Caco-2 (cell line): ENCODE measurements around the gene MEF2D. TPM values are rescaled to one million over a fixed set of nuclear protein-coding genes. Genes with fewer than 3 reads are reported as not detected.

ENCODE experiments used
- BruUV-seq: library from RNA; stranded (reverse); fragments of 400-500 nt; replicated peaks from 2 replicates; lab custom pipeline; 2021; lab: Mats Ljungman, UMichigan
- CTCF ChIA-PET: fragments of 300-600 bp; sonication (Branson Sonifier 250); formaldehyde crosslinking; loops from one replicate; lab custom pipeline; 2022; ENCODE audit warnings: antibody characterized with exemption; lab: Charles Lee
- POLR2A ChIA-PET: fragments of 300-600 bp; sonication (Branson Sonifier 250); formaldehyde crosslinking; loops from one replicate; lab custom pipeline; 2022; ENCODE audit warnings: antibody characterized with exemption; lab: Charles Lee
- DNase-seq, 2 experiments: peaks; one replicate each; pipeline versions ENCODE4 v3.0.0 to v3.0.0-alpha.2; 2020 to 2022
- H3K27me3 ChIP-seq: replicated peaks from 2 replicates; pipeline ENCODE4 v1.6.0; 2011; ENCODE audit warnings: low read length; ENCODE audit not compliant: control insufficient read depth, insufficient read depth
- H3K36me3 ChIP-seq: 2 replicates; pipeline ENCODE4 v1.5.1; 2011; ENCODE audit warnings: low read length; ENCODE audit not compliant: control insufficient read depth, insufficient read depth
- H3K4me1 ChIP-seq: fragments of 250-450 bp; sonication (Bioruptor Pico); 2 replicates; pipeline ENCODE4 v1.5.1; 2020; ENCODE audit warnings: mild to moderate bottlenecking
- H3K4me3 ChIP-seq: 2 replicates; pipeline ENCODE4 v1.5.1; 2011; ENCODE audit warnings: low read depth, mild to moderate bottlenecking, control low read depth, low read length
- H3K9me3 ChIP-seq: fragments of 250-450 bp; sonication (Bioruptor Pico); 2 replicates; pipeline ENCODE4 v1.5.1; 2020; ENCODE audit warnings: mild to moderate bottlenecking, moderate library complexity
- H3K27ac Mint-ChIP-seq: one replicate; pipeline ENCODE4 v1.8.0; 2022; ENCODE audit warnings: mixed read lengths; ENCODE audit not compliant: unreplicated experiment
- H3K27me3 Mint-ChIP-seq: one replicate; pipeline ENCODE4 v1.8.0; 2022; ENCODE audit warnings: mixed read lengths; ENCODE audit not compliant: insufficient read depth, unreplicated experiment
- H3K36me3 Mint-ChIP-seq: one replicate; pipeline ENCODE4 v1.8.0; 2022; ENCODE audit warnings: mild to moderate bottlenecking, mixed read lengths; ENCODE audit not compliant: insufficient read depth, unreplicated experiment
- H3K4me1 Mint-ChIP-seq: one replicate; pipeline ENCODE4 v1.8.0; 2022; ENCODE audit warnings: low read depth, mixed read lengths; ENCODE audit not compliant: unreplicated experiment
- H3K4me3 Mint-ChIP-seq: one replicate; pipeline ENCODE4 v1.8.0; 2022; ENCODE audit warnings: mild to moderate bottlenecking, moderate library complexity, mixed read lengths; ENCODE audit not compliant: unreplicated experiment
- H3K9me3 Mint-ChIP-seq: one replicate; pipeline ENCODE4 v1.8.0; 2022; ENCODE audit warnings: mixed read lengths; ENCODE audit not compliant: unreplicated experiment
- intact Hi-C: fragments of 100-400 bp; cut with micrococcal nuclease; formaldehyde crosslinking; loops from one replicate; pipeline ENCODE4 v1.10.0; 2022; ENCODE audit not compliant: unreplicated experiment
- total RNA-seq: library from RNA; stranded (reverse); gene quantifications from 2 replicates; pipeline ENCODE4 v1.2.3, GENCODE V29; 2022
- TF ChIP-seq, protein P1 (sequence below), 2 experiments: fragments of 200-600 bp in 1 of 2; IDR thresholded peaks; 1 replicate in 1 of 2; 2 replicates in 1 of 2; pipeline versions ENCODE4 v1.5.1 to v1.8.0; 2011 to 2022; ENCODE audit warnings: antibody characterized with exemption in 1 of 2, control low read depth in 1 of 2, inconsistent platforms in 1 of 2, low read depth in 1 of 2, low read length in 1 of 2, mild to moderate bottlenecking in 1 of 2, moderate library complexity in 1 of 2; ENCODE audit not compliant: insufficient read depth in 1 of 2, severe bottlenecking in 1 of 2, unreplicated experiment in 1 of 2

The MEF2D gene
- total RNA-seq, 1 experiment from 2014 or later: 18.6 TPM

DNA sequence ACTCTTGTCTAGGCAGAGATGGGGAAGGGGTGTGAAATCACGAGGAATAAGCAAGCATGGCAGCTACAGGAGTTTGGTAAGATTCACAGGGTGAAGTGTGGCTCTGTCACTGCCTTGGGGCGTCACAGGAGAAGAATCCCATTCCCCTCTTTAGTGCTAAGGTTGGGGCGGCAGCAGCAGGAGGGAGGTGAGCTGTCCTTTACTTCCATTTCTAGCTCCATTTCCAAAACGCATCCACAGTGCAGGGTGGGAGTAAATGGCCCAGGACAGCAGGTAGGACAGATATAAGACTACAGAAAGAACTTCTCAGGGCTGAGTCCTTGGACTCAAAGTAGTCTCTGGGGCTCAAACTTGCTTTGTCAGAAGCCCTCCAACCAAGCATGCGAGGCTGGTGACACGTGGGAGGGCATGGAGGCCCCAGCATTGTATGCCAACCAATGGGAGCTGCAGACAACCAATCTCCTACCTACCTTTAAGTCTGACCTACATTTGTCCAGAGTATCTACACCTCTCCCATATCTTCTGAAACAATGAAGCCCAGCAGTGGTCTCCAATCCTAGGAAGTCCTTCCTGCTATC is 8.5 kb downstream of the MEF2D start:
- no peaks in the 10 kb centered on the region for H3K27me3 ChIP-seq
- H3K9me3 Mint-ChIP-seq: no peaks in the 10 kb centered on the region
- no peaks in the 10 kb centered on the region for H3K27me3 Mint-ChIP-seq
- no peaks in the 10 kb centered on the region for H3K4me1 ChIP-seq
- no peak overlapping the region for H3K4me3 Mint-ChIP-seq
- H3K36me3 ChIP-seq: peaks cover 1% of the 10 kb centered on the region; the same call in 1 of the 2 replicates
- H3K36me3 Mint-ChIP-seq: no peaks in the 10 kb centered on the region
- H3K4me1 Mint-ChIP-seq: peaks cover 14% of the 10 kb centered on the region
- intact Hi-C loops: no loop called here
- ChIA-PET POLR2A (interaction anchor here (0.8 to 1.0 kb wide), 2 partner anchors 9 to 12 kb away, joined by 3 read pairs; no protein-coding TSS in a partner anchor), CTCF (interaction anchor here (0.5 kb wide), 1 partner anchor 34 kb away, joined by 6 read pairs; no protein-coding TSS in a partner anchor)
- H3K4me3 ChIP-seq: no peak overlapping the region
- no peak overlapping the region for H3K27ac Mint-ChIP-seq
- BruUV-seq: no TSS peak
- TF ChIP-seq, protein P1, sequence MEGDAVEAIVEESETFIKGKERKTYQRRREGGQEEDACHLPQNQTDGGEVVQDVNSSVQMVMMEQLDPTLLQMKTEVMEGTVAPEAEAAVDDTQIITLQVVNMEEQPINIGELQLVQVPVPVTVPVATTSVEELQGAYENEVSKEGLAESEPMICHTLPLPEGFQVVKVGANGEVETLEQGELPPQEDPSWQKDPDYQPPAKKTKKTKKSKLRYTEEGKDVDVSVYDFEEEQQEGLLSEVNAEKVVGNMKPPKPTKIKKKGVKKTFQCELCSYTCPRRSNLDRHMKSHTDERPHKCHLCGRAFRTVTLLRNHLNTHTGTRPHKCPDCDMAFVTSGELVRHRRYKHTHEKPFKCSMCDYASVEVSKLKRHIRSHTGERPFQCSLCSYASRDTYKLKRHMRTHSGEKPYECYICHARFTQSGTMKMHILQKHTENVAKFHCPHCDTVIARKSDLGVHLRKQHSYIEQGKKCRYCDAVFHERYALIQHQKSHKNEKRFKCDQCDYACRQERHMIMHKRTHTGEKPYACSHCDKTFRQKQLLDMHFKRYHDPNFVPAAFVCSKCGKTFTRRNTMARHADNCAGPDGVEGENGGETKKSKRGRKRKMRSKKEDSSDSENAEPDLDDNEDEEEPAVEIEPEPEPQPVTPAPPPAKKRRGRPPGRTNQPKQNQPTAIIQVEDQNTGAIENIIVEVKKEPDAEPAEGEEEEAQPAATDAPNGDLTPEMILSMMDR (IDR thresholded peaks at IDR 0.05; ENCODE audit: insufficient read depth in 1 of 2, low read depth in 1 of 2, low read length in 1 of 2, severe bottlenecking in 1 of 2, unreplicated experiment in 1 of 2): no peak
- no peak for DNase-seq
- H3K9me3 ChIP-seq: no peaks in the 10 kb centered on the region

DNA sequence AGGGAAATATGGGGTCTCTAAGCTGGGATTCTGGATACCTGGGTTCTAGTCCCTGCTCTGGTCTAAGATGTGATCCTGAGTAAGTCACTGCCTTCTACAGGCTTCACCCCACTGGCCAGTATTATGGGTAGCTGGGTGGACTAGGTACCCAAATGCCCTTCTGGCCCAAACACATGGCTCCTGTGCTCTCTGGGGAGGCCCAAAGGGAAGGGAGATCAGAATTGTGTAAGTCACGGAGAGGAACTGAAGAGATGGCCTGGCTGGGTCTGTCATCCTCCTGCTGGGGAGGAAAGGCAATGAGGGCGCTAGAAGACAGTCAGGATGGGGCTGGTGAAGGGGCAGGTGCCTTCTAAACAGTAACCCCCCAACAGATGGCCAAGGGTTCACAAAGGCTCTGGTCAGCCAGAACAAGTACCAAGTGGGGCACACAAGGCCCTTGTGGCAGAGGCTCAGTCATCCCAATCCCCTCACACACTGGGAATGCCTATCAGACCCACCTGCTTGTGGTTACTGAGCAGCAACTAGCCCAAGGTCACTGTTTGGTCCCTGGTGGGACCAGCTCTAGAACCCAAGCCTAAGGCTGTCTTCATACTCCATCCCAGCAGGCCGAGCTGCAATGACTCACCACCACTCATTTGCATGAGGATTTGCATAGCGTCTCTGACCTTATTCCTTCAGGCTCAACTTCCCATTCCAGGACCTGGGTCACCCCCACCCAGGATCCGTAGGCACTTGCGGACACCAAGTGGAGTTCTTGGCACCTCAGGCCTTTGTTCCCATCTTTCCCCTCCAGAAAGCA is 9.2 kb downstream of the MEF2D start:
- TF ChIP-seq, protein P1 (IDR thresholded peaks at IDR 0.05; ENCODE audit: insufficient read depth in 1 of 2, low read depth in 1 of 2, low read length in 1 of 2, severe bottlenecking in 1 of 2, unreplicated experiment in 1 of 2): no peak
- no peak for DNase-seq
- Mint-ChIP-seq H3K4me3 (no peak overlapping the region), H3K27ac (no peak overlapping the region), H3K4me1 (peaks cover 14% of the 10 kb centered on the region), H3K27me3 (no peaks in the 10 kb centered on the region), H3K36me3 (no peaks in the 10 kb centered on the region), H3K9me3 (no peaks in the 10 kb centered on the region)
- Histone ChIP-seq H3K27me3 (no peaks in the 10 kb centered on the region), H3K4me1 (no peaks in the 10 kb centered on the region), H3K9me3 (no peaks in the 10 kb centered on the region), H3K4me3 (no peak overlapping the region), H3K36me3 (peaks cover 1% of the 10 kb centered on the region; the same call in 1 of the 2 replicates)
- intact Hi-C loops: no loop called here
- CTCF ChIA-PET: interaction anchor here (0.5 to 1.4 kb wide), 3 partner anchors 9 to 34 kb away, joined by 3 to 6 read pairs (median 5); partner anchors contain the start of gene MEF2D
- BruUV-seq: no TSS peak
- POLR2A ChIA-PET: interaction anchor here (0.5 to 1.0 kb wide), 3 partner anchors 10 to 185 kb away, joined by 3 to 4 read pairs (median 3); no protein-coding TSS in a partner anchor

DNA sequence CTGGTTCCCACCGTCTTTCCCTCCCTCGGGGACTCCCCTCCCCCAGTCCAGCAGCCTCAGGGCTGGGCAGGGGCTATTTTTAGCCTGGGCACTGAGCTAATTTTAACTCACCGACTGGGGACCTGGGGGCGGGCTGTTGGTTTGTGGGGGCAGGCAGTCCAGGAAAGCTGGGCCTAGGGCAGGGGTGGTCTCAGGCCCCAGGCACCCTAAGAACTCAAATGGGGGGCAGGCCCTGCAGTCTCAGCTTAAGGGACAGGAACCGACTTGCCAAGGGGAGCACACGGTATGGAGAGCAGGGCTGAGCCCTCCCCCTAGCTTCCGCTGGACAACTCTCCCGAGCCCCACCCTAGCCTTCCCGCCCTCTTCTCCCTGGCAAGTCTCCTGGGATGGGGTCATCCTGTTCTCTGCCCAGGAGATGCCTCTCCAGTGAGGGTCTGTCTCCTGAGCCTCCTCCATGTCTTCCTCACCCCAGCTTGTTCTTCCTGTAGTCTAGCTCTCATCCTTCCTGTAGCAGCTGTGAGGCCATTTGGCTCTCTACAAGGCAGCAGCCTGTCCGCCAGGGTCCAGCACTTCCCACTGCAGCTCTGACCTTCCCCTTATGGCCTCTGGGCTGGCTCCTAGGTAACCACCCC is 10.1 kb downstream of the MEF2D start:
- ChIA-PET POLR2A (interaction anchor here (0.5 kb wide), 1 partner anchor 186 kb away, joined by 4 read pairs; no protein-coding TSS in a partner anchor), CTCF (interaction anchor here (0.5 to 1.4 kb wide), 3 partner anchors 10 to 105 kb away, joined by 3 to 5 read pairs (median 4); partner anchors contain the start of gene MEF2D)
- Histone ChIP-seq H3K4me3 (no peak overlapping the region), H3K4me1 (no peaks in the 10 kb centered on the region), H3K36me3 (peaks cover 1% of the 10 kb centered on the region; the same call in 1 of the 2 replicates), H3K9me3 (no peaks in the 10 kb centered on the region), H3K27me3 (no peaks in the 10 kb centered on the region)
- no TSS peak for BruUV-seq
- Mint-ChIP-seq H3K4me1 (peaks cover 14% of the 10 kb centered on the region), H3K36me3 (no peaks in the 10 kb centered on the region), H3K4me3 (no peak overlapping the region), H3K27me3 (no peaks in the 10 kb centered on the region), H3K9me3 (no peaks in the 10 kb centered on the region), H3K27ac (peak overlapping the region; percentile 3)
- TF ChIP-seq, protein P1 (IDR thresholded peaks at IDR 0.05; ENCODE audit: insufficient read depth in 1 of 2, low read depth in 1 of 2, low read length in 1 of 2, severe bottlenecking in 1 of 2, unreplicated experiment in 1 of 2): no peak
- intact Hi-C loops: no loop called here
- DNase-seq: no peak
